NCI-H446 treated with DMSO at 0.1 percent for 48 hours (cell line): ENCODE measurements around the gene NPHP3.
A peak's percentile ranks its signal among the peaks of the same experiment; 100 is the strongest.
"Not testable (repeated sequence)": the region's sequence is repeated elsewhere in the genome, so short reads cannot be mapped to it uniquely, and the experiment has no call there.

Experiments used
- DNase-seq: peaks from one replicate; lab custom pipeline; 2025; lab: John Stamatoyannopoulos, UW

NPHP3 gene

DNA sequence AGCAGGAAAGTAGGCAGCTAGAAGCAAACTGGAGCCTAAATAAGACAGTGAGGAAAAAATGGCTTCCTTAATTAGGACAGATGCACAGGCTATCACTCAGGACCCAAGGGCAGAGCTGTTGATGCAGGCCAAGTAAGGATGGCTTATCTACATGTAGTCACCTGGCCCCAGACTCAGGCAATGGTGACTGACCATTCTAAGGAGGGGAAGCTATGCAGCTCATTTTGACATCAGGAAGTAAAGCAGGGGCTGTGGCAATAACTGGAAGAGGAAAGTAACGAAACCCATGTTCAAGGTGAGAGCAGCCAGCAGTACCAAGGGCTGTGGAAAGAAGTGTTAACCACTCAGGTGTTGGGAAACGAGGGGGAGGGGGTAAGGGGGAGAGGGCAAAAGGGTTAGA, 78.8 kb downstream of the NPHP3 start:
- DNase-seq, result no peak

DNA sequence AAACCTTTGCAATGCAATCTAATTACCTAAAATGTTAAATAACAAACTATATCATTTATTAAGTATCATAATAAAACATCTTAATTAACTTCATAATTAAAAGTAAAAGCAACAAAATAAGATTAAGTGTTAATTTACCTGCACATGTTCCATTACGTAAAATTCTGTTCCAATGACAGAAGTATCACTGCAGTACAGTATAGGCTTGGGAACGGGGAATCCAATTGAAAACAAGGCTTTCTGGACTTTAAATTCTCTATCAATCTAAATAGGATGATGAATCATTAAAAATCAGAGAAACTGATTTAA, 79.7 kb downstream of the NPHP3 start:
- no peak for DNase-seq

DNA sequence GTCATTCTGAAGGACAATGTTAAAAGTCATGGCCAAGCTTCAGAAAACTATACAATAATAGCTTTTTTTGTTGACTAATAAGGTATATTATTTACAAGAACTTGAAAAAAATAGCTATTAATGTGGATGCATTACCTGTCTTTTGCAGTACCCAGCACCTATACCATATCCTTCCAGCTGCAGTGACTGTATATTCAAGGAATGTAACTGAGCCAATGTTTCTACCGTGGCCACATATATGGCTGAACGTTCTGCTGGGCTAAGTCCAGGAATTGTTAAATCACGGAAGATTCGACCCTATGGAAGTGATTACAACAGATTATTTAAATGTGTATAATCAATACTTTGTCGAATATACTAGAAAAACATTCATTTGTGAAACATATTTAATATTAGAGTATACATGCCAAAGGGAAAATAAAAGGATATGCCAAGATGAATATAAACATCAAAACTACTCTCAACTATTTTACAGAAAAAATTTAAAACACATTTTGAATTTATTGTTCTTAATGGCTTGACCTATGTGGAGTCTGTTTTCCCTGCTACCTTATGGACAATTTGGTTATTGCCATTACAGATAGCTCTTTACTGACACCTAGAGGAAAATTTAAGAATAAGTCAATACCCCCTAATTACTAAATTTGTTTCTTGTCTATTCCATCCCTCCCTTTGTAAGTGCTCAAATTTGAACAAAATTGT, 80.2 kb downstream of the NPHP3 start:
- DNase-seq, result peak; percentile 35

DNA sequence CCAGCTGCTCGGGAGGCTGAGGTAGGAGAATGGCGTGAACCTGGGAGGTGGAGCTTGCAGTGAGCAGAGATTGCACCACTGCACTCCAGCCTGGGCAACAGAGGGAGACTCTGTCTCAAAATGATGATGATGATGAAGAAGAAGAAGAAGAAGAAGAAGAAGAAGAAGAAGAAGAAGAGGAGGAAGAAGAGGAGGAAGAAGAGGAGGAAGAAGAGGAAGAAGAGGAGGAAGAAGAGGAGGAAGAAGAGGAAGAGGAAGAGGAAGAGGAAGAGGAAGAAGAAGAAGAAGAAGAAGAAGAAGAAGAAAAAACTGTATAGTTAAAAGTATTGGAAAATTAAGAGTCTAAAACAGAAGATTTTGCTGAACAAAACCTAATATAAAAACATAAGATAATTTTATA, 80.8 kb downstream of the NPHP3 start:
- not testable (repeated sequence) for DNase-seq

DNA sequence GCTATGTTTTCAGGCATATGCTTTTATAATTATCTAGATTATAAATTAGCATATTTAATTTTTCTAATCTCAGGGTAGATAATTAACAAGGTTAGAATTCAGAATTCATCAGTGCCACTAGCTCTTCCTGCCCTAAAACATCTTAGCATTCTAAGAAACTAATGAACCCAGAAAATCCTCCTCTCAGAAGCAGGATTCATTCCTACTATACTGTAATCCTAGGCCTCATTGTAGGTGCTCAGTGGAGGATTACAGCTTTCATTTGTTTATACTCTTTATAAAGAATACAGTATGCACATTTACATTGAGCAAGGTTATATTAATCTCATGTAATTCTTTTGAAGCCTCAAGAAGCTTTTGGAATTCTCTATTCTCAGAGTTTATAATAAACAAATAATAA, 83.5 kb downstream of the NPHP3 start:
- DNase-seq, result no peak

DNA sequence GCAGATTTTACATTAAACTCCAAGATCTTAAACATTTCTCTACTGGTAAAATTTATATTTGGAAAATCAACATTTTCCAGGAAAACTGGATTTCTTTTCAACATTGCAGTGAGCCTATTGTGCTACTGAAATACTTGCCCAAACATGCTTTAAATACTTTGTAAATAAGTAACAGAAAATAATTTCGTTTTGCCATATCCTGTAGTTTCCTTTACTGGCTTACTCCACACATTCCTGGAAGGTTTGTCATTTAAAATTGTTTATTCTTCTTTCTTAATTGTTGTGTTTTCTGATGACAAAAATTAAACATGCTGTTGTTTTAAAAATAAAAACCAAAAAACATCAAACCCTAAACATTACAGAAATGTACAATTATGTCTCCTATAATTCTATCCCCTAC, 84.6 kb downstream of the NPHP3 start:
- DNase-seq, result no peak

DNA sequence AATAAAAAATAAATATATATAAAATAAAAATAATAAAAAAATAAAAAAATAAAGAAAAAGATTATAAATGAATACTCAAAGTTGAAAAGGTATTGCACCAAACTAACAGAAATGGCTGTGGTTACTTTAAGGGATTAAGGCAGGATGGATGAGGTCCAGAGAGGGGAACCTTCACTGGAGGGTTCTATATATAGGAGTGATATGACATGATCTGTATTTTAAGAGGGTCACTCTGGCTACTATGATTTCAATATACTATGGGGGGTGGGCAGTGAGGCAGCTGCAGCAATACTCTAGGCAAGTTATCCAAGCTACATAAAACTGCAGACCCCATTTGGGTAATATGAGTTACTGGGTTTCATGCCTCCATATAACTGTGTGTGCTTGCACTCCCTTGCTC, 87.2 kb downstream of the NPHP3 start:
- DNase-seq, result no peak
